ENCODE results near the gene WEE1.

- no peak for TF ChIP-seq CTCF (IDR thresholded peaks at IDR 0.05; ENCODE audit: poor library complexity)
- no peak for TF ChIP-seq EZH2 (IDR thresholded peaks at IDR 0.05; ENCODE audit: borderline replicate concordance)
- no peak for TF ChIP-seq EZH2phosphoT487 (IDR thresholded peaks at IDR 0.05; ENCODE audit: low read depth, severe bottlenecking, unreplicated experiment)
Observed at GRCh38 chr11:9590717-9591116, 17.2 kb downstream of the WEE1 start.

Data from hepatocyte (in vitro differentiated cells).